Measurements from ENCODE around the gene IRX3. TPM values are rescaled to one million over a fixed set of nuclear protein-coding genes. Genes with fewer than 3 reads are reported as not detected.
A peak's percentile ranks its signal among the peaks of the same experiment; 100 is the strongest.

Gene IRX3
- total RNA-seq, 1 donor = 0.86 TPM

GRCh38 chr16:54275956-54276355 lies 10.6 kb downstream of the IRX3 start:
- TF ChIP-seq CTCF (IDR thresholded peaks at IDR 0.05; ENCODE audit: insufficient read depth, low read depth, low read length) = no peak
- H3K4me3 ChIP-seq (ENCODE audit: low read depth, low read length) = no peak overlapping the region
- DNase-seq (ENCODE audit: low read depth) = no peak

- no peak for DNase-seq (ENCODE audit: low read depth)
- no peak overlapping the region for H3K4me3 ChIP-seq (ENCODE audit: low read depth, low read length)
- no peak for TF ChIP-seq CTCF (IDR thresholded peaks at IDR 0.05; ENCODE audit: insufficient read depth, low read depth, low read length)
Observed at GRCh38 chr16:54273566-54273965, 13.0 kb downstream of the IRX3 start.

GRCh38 chr16:54270711-54271110 lies 15.9 kb downstream of the IRX3 start:
- no peak for TF ChIP-seq CTCF (IDR thresholded peaks at IDR 0.05; ENCODE audit: insufficient read depth, low read depth, low read length)
- no peak for DNase-seq (ENCODE audit: low read depth)
- H3K4me3 ChIP-seq (ENCODE audit: low read depth, low read length) = no peak overlapping the region

GRCh38 chr16:54269461-54269860 lies 17.1 kb downstream of the IRX3 start:
- no peak overlapping the region for H3K4me3 ChIP-seq (ENCODE audit: low read depth, low read length)
- no peak for DNase-seq (ENCODE audit: low read depth)
- no peak for TF ChIP-seq CTCF (IDR thresholded peaks at IDR 0.05; ENCODE audit: insufficient read depth, low read depth, low read length)

GRCh38 chr16:54268766-54269165 lies 17.8 kb downstream of the IRX3 start:
- no peak for DNase-seq (ENCODE audit: low read depth)
- no peak for TF ChIP-seq CTCF (IDR thresholded peaks at IDR 0.05; ENCODE audit: insufficient read depth, low read depth, low read length)
- H3K4me3 ChIP-seq (ENCODE audit: low read depth, low read length) = no peak overlapping the region

- no peak overlapping the region for H3K4me3 ChIP-seq (ENCODE audit: low read depth, low read length)
- no peak for DNase-seq (ENCODE audit: low read depth)
- TF ChIP-seq CTCF (IDR thresholded peaks at IDR 0.05; ENCODE audit: insufficient read depth, low read depth, low read length) = no peak
Observed at GRCh38 chr16:54268340-54268739, 18.2 kb downstream of the IRX3 start.

- H3K4me3 ChIP-seq (ENCODE audit: low read depth, low read length) = no peak overlapping the region
- DNase-seq (ENCODE audit: low read depth) = peak; percentile 77
- TF ChIP-seq CTCF (IDR thresholded peaks at IDR 0.05; ENCODE audit: insufficient read depth, low read depth, low read length) = no peak
Observed at GRCh38 chr16:54266363-54266955, 20.1 kb downstream of the IRX3 start.

All from fibroblast of villous mesenchyme (primary cell).